PC-9 (cell line): Measurements from ENCODE around the gene SASH1. TPM values are rescaled to one million over a fixed set of nuclear protein-coding genes. Genes with fewer than 3 reads are reported as not detected.

Experiments used
- BruUV-seq: library from RNA; stranded (reverse); fragments of 400-500 nt; replicated peaks from 2 replicates; lab custom pipeline; 2021; lab: Mats Ljungman, UMichigan
- CTCF ChIA-PET: fragments of 300-600 bp; sonication (Branson Sonifier 250); formaldehyde crosslinking; loops from one replicate; lab custom pipeline; 2022; ENCODE audit warnings: antibody characterized with exemption; lab: Charles Lee
- POLR2A ChIA-PET: fragments of 300-600 bp; sonication (Branson Sonifier 250); formaldehyde crosslinking; loops from one replicate; lab custom pipeline; 2022; ENCODE audit warnings: antibody characterized with exemption; ENCODE audit not compliant: unreplicated experiment; lab: Charles Lee
- DNase-seq, 2 experiments: peaks; one replicate each; pipeline versions ENCODE4 v3.0.0 to v3.0.0-alpha.2; 2015 to 2022; ENCODE audit warnings: mixed read lengths in 1 of 2
- H2AFZ ChIP-seq: fragments of 200-600 bp; sonication (generic); 2 replicates; pipeline ENCODE4 v1.8.1; 2017; ENCODE audit warnings: antibody characterized with exemption
- H3F3A ChIP-seq: fragments of 200-600 bp; sonication (generic); 2 replicates; pipeline ENCODE4 v1.8.1; 2017; ENCODE audit warnings: antibody characterized with exemption, mild to moderate bottlenecking, low read depth; ENCODE audit not compliant: insufficient read depth
- H3K27ac ChIP-seq: fragments of 200-600 bp; sonication (generic); 2 replicates; pipeline ENCODE4 v1.6.1; 2016; ENCODE audit warnings: mixed run types
- H3K27me3 ChIP-seq: fragments of 200-600 bp; sonication (generic); 2 replicates; pipeline ENCODE4 v1.6.1; 2016; ENCODE audit warnings: low read depth, mixed run types; ENCODE audit not compliant: insufficient read depth
- H3K36me3 ChIP-seq: fragments of 200-600 bp; sonication (generic); 2 replicates; pipeline ENCODE4 v1.6.1; 2016; ENCODE audit warnings: low read depth, mixed run types
- H3K4me1 ChIP-seq: fragments of 200-600 bp; sonication (generic); replicated peaks from 2 replicates; pipeline ENCODE4 v1.6.1; 2016; ENCODE audit warnings: mixed run types; ENCODE audit not compliant: insufficient read depth
- H3K4me2 ChIP-seq: fragments of 200-600 bp; sonication (generic); 2 replicates; pipeline ENCODE4 v1.6.1; 2017; ENCODE audit warnings: mixed run types
- H3K4me3 ChIP-seq: fragments of 200-600 bp; sonication (generic); 2 replicates; pipeline ENCODE4 v1.6.1; 2016; ENCODE audit warnings: mixed run types
- H3K79me2 ChIP-seq: fragments of 200-600 bp; sonication (generic); 2 replicates; pipeline ENCODE4 v1.6.1; 2017; ENCODE audit warnings: low read depth, mixed run types
- H3K9me2 ChIP-seq: fragments of 200-600 bp; sonication (generic); 2 replicates; pipeline ENCODE4 v1.8.1; 2017; ENCODE audit warnings: mild to moderate bottlenecking; ENCODE audit not compliant: insufficient read depth
- H3K9me3 ChIP-seq: fragments of 200-600 bp; sonication (generic); 2 replicates; pipeline ENCODE4 v1.8.1; 2016; ENCODE audit warnings: low read depth; ENCODE audit not compliant: insufficient read depth
- H4K20me1 ChIP-seq: fragments of 200-600 bp; sonication (generic); 2 replicates; pipeline ENCODE4 v1.8.1; 2017; ENCODE audit not compliant: insufficient read depth
- CTCF ChIP-seq: fragments of 200-600 bp; sonication (generic); conservative IDR thresholded peaks from 2 replicates; pipeline ENCODE4 v1.6.1; 2017; ENCODE audit warnings: mixed run types, antibody characterized with exemption, mild to moderate bottlenecking, moderate library complexity
- EZH2 ChIP-seq: fragments of 200-600 bp; sonication (generic); IDR thresholded peaks from 2 replicates; pipeline ENCODE4 v1.8.0; 2017; ENCODE audit warnings: antibody characterized with exemption, low read depth
- intact Hi-C: fragments of 100-400 bp; cut with micrococcal nuclease; formaldehyde crosslinking; loops from one replicate; pipeline ENCODE4 v1.10.0; 2022; ENCODE audit not compliant: unreplicated experiment
- total RNA-seq: library from RNA; stranded (reverse); gene quantifications from 2 replicates; pipeline ENCODE4 v1.2.3, GENCODE V29; 2021

The SASH1 gene
- total RNA-seq, 1 experiment from 2014 or later: 32.9 TPM

- ChIA-PET CTCF (no interaction called here), POLR2A (interaction anchor here (0.7 kb wide), 1 partner anchor 812 kb away, joined by 3 read pairs; no protein-coding TSS in a partner anchor)
- DNase-seq: no peak
- no peaks in the 10 kb centered on the region for H3K36me3 ChIP-seq
- H3K27ac ChIP-seq: peak overlapping the region; percentile 47
- BruUV-seq: no TSS peak
- peaks cover 10% of the 10 kb centered on the region for H3K79me2 ChIP-seq
- peaks cover 45% of the 10 kb centered on the region for H3K4me1 ChIP-seq
- no peak overlapping the region for H3K4me3 ChIP-seq
- no peaks in the 10 kb centered on the region for H3K9me2 ChIP-seq
- H3K27me3 ChIP-seq: no peaks in the 10 kb centered on the region
- H3K4me2 ChIP-seq: peak overlapping the region; percentile 72
- no peaks in the 10 kb centered on the region for H4K20me1 ChIP-seq
- H3K9me3 ChIP-seq: no peaks in the 10 kb centered on the region
- TF ChIP-seq CTCF: no peak
- no peak for TF ChIP-seq EZH2
- H2AFZ ChIP-seq: no peak overlapping the region
- intact Hi-C loops: loop anchor here (1.0 to 10.0 kb wide), 6 partner anchors 35 to 215 kb away; partner anchors contain the start of gene SASH1
- peaks cover 17% of the 10 kb centered on the region; the same call in 1 of the 2 replicates for H3F3A ChIP-seq
Observed at GRCh38 chr6:148406579-148407371, 64.1 kb downstream of the SASH1 start.

- Histone ChIP-seq H3K4me1 (peaks cover 45% of the 10 kb centered on the region), H3K79me2 (peaks cover 10% of the 10 kb centered on the region), H2AFZ (no peak overlapping the region), H4K20me1 (no peaks in the 10 kb centered on the region), H3K27ac (peak overlapping the region; percentile 47), H3K36me3 (no peaks in the 10 kb centered on the region), H3K4me3 (no peak overlapping the region), H3F3A (peaks cover 17% of the 10 kb centered on the region; the same call in 1 of the 2 replicates), H3K9me2 (no peaks in the 10 kb centered on the region), H3K4me2 (peak overlapping the region; percentile 21), H3K9me3 (no peaks in the 10 kb centered on the region), H3K27me3 (no peaks in the 10 kb centered on the region)
- BruUV-seq: no TSS peak
- CTCF ChIA-PET: interaction anchor here (0.7 kb wide), 1 partner anchor 32 kb away, joined by 10 read pairs; no protein-coding TSS in a partner anchor
- intact Hi-C loops: loop anchor here (2.0 to 10.0 kb wide), 3 partner anchors 63 to 143 kb away; partner anchors contain the start of gene SASH1
- TF ChIP-seq CTCF: no peak
- TF ChIP-seq EZH2: no peak
- DNase-seq: peak; percentile 9 to 86
- POLR2A ChIA-PET: interaction anchor here (0.7 kb wide), 1 partner anchor 813 kb away, joined by 3 read pairs; no protein-coding TSS in a partner anchor
Observed at GRCh38 chr6:148407372-148407771, 64.7 kb downstream of the SASH1 start.

GRCh38 chr6:148413321-148414091, 70.9 kb downstream of the SASH1 start:
- Histone ChIP-seq H3K4me3 (no peak overlapping the region), H4K20me1 (no peaks in the 10 kb centered on the region), H3K79me2 (peaks cover 19% of the 10 kb centered on the region), H3K36me3 (no peaks in the 10 kb centered on the region), H2AFZ (no peak overlapping the region), H3K27me3 (no peaks in the 10 kb centered on the region), H3K4me1 (peaks cover 23% of the 10 kb centered on the region), H3K9me3 (no peaks in the 10 kb centered on the region; the same call in 1 of the 2 replicates), H3K9me2 (no peaks in the 10 kb centered on the region), H3F3A (no peaks in the 10 kb centered on the region), H3K27ac (no peak overlapping the region), H3K4me2 (no peak overlapping the region)
- TF ChIP-seq EZH2 (no peak), CTCF (no peak)
- POLR2A ChIA-PET: no interaction called here
- CTCF ChIA-PET: no interaction called here
- no peak for DNase-seq
- no TSS peak for BruUV-seq
- intact Hi-C loops: no loop called here
